Measurements from ENCODE around the gene LRRC9.
"Not testable (repeated sequence)": the region's sequence is repeated elsewhere in the genome, so short reads cannot be mapped to it uniquely, and the experiment has no call there.

The LRRC9 gene

DNA sequence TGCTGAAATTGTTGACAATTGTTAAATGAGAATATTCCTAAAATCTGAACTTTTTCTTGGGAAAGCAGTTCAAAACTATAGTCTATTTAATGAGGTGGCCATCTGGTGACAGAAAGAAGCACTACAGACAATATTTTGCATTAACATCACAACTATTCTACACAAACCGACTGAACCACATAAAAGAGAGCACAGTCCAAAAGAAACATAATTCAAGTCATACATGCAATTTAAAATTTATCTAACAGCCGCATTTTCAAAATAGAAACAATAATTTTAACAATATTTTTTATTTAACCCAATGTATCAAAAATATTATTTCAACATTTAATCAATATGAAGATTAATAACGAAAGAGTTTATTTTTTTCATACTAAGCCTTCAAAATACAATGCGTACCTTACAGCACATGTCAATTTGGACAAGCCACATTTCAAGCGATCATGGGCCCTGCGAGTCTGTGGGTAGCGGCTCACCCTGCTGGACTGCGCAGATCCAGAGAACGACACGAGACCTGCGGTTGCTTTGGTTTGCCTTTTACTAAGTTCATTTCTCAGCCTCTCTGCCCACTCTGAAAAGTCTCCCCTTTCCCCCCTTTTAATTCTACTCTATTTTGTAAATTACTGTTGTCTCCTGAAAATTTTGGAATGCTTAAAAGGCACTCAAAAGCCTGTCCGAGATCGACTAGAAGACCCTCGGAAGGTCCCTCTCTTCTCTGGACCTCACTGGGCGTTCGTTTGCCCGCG lies 947 bp upstream of the LRRC9 start:
- TF ChIP-seq, protein P1, sequence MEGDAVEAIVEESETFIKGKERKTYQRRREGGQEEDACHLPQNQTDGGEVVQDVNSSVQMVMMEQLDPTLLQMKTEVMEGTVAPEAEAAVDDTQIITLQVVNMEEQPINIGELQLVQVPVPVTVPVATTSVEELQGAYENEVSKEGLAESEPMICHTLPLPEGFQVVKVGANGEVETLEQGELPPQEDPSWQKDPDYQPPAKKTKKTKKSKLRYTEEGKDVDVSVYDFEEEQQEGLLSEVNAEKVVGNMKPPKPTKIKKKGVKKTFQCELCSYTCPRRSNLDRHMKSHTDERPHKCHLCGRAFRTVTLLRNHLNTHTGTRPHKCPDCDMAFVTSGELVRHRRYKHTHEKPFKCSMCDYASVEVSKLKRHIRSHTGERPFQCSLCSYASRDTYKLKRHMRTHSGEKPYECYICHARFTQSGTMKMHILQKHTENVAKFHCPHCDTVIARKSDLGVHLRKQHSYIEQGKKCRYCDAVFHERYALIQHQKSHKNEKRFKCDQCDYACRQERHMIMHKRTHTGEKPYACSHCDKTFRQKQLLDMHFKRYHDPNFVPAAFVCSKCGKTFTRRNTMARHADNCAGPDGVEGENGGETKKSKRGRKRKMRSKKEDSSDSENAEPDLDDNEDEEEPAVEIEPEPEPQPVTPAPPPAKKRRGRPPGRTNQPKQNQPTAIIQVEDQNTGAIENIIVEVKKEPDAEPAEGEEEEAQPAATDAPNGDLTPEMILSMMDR (IDR thresholded peaks at IDR 0.05; ENCODE audit: low read length, missing control alignments) = peak; percentile 50
- DNase-seq (ENCODE audit: low read depth) = peak; percentile 55
- peak overlapping the region; percentile 40 for H3K4me3 ChIP-seq (replicated peaks; ENCODE audit: low read depth, low read length)

DNA sequence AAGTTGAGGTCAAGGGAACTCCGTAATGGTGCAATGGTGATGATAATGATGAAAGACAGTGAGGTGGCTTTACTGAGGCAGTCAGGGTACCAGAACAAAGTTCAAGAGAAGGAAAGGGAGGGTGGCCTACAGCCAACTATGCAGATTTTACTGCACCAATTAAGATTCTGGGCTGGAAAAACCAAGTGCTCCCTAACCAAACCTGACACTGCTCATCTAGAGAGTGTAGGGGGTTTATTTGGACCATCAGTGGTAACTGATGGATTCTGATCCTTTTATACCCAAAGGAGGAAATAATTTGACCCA lies 387 bp downstream of the LRRC9 start:
- H3K4me3 ChIP-seq (replicated peaks; ENCODE audit: low read depth, low read length) = no peak overlapping the region
- no peak for DNase-seq (ENCODE audit: low read depth)
- TF ChIP-seq, protein P1 (IDR thresholded peaks at IDR 0.05; ENCODE audit: low read length, missing control alignments) = no peak

DNA sequence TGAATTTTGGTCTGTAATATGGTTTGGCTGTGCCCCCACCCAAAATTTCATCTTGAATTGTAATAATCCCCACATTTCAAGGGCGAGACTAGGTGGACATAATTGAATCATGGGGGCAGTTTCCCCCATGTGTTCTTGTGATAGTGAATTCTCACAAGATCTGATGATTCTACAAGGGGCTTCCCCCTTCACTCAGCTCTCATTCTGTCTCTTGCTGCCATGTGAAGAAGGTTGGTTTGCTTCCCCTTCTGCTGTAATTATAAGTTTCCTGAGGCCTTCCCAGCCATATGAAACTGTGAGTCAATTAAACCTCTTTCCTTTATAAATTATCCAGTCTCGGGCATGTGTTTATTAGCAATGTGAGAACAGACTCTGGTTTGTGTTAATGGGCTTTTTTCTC lies 5.9 kb downstream of the LRRC9 start:
- no peak overlapping the region for H3K4me3 ChIP-seq (replicated peaks; ENCODE audit: low read depth, low read length)
- no peak for DNase-seq (ENCODE audit: low read depth)
- TF ChIP-seq, protein P1 (IDR thresholded peaks at IDR 0.05; ENCODE audit: low read length, missing control alignments) = no peak

DNA sequence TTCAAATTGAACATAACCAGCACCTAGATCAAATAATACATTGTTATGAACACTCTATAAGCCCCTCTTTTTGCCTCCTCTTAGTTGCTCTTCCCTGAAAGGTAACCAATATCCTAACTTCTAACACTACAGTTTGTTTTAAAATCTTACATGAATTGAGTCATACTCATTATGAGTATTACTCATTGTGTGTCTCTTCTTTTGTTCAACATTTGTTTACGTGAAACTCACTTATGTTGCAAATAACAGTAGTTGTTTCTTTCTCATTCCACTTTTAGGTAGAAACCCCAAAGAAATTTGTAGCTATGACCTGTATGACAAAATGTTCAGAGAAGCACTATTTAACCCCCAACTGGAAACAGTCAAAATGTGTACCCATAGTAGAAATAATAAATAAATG lies 6.6 kb downstream of the LRRC9 start:
- TF ChIP-seq, protein P1 (IDR thresholded peaks at IDR 0.05; ENCODE audit: low read length, missing control alignments) = no peak
- DNase-seq (ENCODE audit: low read depth) = no peak
- no peak overlapping the region for H3K4me3 ChIP-seq (replicated peaks; ENCODE audit: low read depth, low read length)

DNA sequence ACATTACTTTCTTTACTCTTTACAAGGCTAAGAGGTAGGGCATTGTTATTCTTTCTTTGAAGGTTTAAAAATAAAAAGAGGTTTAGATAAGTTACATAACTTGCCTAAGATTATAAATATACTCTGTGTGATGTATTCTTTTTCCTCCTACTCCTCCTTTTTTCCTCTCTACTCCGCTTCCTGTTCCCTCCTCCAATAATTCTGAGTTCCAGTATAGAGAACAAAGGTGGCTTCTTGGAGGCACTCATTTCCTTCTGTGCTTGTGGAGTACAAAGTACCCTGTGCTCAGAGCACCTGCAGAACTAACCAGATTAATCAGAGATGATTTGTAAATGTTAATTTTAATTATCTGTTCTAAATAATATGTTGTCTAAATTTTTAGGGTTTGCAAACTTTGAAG lies 11.3 kb downstream of the LRRC9 start:
- no peak for DNase-seq (ENCODE audit: low read depth)
- H3K4me3 ChIP-seq (replicated peaks; ENCODE audit: low read depth, low read length) = no peak overlapping the region
- TF ChIP-seq, protein P1 (IDR thresholded peaks at IDR 0.05; ENCODE audit: low read length, missing control alignments) = no peak

DNA sequence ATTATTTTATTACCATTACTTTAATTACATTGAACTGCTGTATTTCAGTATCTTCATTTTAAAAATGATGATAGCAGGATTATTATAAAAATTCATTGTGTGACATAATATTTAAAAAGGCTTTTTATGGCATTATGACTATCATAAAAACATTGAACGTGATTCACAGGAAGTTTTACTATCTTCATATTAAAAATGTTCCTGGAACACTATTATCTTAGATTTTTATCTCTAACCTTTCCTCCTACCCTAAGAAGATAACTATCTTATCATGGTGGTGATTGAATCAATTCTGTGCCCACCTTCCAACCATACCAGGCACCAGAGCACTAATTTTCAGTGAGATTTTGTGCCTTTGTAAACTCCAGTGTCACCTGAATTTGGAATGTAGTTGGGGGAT lies 16.2 kb downstream of the LRRC9 start:
- DNase-seq (ENCODE audit: low read depth) = no peak
- H3K4me3 ChIP-seq (replicated peaks; ENCODE audit: low read depth, low read length) = no peak overlapping the region
- TF ChIP-seq, protein P1 (IDR thresholded peaks at IDR 0.05; ENCODE audit: low read length, missing control alignments) = no peak

DNA sequence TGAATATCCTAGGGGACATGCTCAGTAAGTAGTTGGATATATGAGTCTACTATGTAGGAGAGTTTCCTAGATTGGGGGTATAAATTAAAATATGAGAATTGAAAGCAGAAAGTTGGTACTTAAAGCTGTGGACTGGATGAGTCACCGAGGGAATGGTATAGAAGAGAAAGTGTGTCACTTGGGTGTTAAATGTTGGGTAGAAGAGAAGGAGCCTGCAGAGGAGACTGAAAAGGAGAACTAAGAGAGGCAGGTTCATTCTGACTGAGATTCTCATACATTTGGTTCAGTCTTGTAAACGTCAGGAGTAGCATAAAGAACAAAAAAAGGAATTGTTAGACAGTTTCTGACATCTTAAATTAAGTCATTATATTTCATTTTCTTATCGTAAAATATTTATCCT lies 19.9 kb downstream of the LRRC9 start:
- no peak for DNase-seq (ENCODE audit: low read depth)
- TF ChIP-seq, protein P1 (IDR thresholded peaks at IDR 0.05; ENCODE audit: low read length, missing control alignments) = no peak
- H3K4me3 ChIP-seq (replicated peaks; ENCODE audit: low read depth, low read length) = no peak overlapping the region

DNA sequence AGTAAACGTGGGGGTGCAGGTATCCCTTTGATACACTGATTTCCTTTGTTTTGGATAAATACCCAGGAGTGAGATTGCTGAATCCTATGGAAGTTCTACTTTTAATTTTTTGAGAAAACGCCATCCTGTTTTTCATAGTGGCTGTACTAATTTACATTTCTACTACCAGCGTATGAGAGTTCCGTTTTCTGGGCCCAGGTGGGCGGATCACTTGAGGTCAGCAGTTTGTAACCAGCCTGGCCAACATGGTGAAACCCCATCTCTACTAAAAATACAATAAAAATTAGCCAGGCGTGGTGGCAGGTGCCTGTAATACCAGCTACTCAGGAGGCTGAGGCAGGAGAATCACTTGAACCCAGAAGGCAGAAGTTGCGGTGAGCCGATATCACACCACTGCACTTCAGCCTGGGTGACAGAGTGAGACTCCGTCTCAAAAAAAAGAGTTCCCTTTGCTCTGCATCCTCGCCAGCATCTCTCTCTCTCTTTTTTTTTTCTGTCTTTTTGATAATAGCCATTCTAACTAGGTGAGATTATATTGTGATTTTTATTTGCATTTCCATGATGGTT lies 22.4 kb downstream of the LRRC9 start:
- not testable (repeated sequence) for DNase-seq (ENCODE audit: low read depth); H3K4me3 ChIP-seq (replicated peaks; ENCODE audit: low read depth, low read length)

Measured in fibroblast of pulmonary artery (primary cell).